RWPE2 (cell line): Measurements from ENCODE around the gene RELL1.

Source experiments
- ATAC-seq: fragments of 200-7000 bp; cut with Tn5 transposase; 3 replicates; pipeline ENCODE4 v1.9.1; 2021; ENCODE audit warnings: low read depth
- DNase-seq: peaks from one replicate; pipeline ENCODE4 v3.0.0-alpha.2; 2020; ENCODE audit warnings: low spot score
- H3K27ac ChIP-seq: fragments of 450-650 bp; 2 replicates; pipeline ENCODE4 v1.5.1; 2017; ENCODE audit warnings: mild to moderate bottlenecking; ENCODE audit not compliant: poor library complexity, severe bottlenecking
- H3K27me3 ChIP-seq: fragments of 250-450 bp; sonication (Bioruptor Pico); 2 replicates; pipeline ENCODE4 v1.5.1; 2021; ENCODE audit warnings: mild to moderate bottlenecking, moderate library complexity; ENCODE audit not compliant: insufficient read depth, poor library complexity, severe bottlenecking
- H3K36me3 ChIP-seq: fragments of 250-450 bp; sonication (Bioruptor Pico); 2 replicates; pipeline ENCODE4 v1.5.1; 2020; ENCODE audit warnings: low read depth, mild to moderate bottlenecking, moderate library complexity
- H3K4me1 ChIP-seq: fragments of 250-450 bp; sonication (Bioruptor Pico); 2 replicates; pipeline ENCODE4 v1.5.1; 2021; ENCODE audit warnings: mild to moderate bottlenecking, moderate library complexity; ENCODE audit not compliant: insufficient read depth, poor library complexity, severe bottlenecking
- H3K4me3 ChIP-seq: fragments of 250-450 bp; sonication (Bioruptor Pico); 2 replicates; pipeline ENCODE4 v1.5.1; 2021; ENCODE audit warnings: mild to moderate bottlenecking, moderate library complexity; ENCODE audit not compliant: severe bottlenecking
- H3K9me3 ChIP-seq: fragments of 250-450 bp; sonication (Bioruptor Pico); 2 replicates; pipeline ENCODE4 v1.5.1; 2021; ENCODE audit warnings: mild to moderate bottlenecking, moderate library complexity; ENCODE audit not compliant: severe bottlenecking
- TF ChIP-seq, protein P1 (sequence below): fragments of 450-650 bp; IDR thresholded peaks from one replicate; pipeline ENCODE4 v1.5.1; 2017; ENCODE audit warnings: mild to moderate bottlenecking, moderate library complexity; ENCODE audit not compliant: poor library complexity, severe bottlenecking

The RELL1 gene

DNA sequence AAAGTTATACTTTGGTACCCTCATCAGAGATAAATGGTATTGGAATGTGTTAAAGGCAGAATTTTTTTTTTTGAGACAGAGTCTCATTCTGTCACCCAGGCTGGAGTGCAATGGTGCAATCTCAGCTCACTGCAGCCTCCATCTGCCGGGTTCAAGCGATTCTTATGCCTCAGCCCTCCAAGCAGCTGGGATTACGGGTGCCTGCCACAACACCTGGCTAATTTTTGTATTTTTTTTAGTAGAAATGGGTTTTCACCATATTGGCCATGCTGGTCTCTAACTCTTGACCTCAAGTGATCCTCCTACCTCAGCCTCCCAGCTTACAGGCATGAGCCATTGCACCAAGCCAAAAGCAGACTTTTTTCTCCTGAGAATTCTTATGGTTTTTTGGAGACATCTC is 11.4 kb upstream of the RELL1 start:
- TF ChIP-seq, protein P1, sequence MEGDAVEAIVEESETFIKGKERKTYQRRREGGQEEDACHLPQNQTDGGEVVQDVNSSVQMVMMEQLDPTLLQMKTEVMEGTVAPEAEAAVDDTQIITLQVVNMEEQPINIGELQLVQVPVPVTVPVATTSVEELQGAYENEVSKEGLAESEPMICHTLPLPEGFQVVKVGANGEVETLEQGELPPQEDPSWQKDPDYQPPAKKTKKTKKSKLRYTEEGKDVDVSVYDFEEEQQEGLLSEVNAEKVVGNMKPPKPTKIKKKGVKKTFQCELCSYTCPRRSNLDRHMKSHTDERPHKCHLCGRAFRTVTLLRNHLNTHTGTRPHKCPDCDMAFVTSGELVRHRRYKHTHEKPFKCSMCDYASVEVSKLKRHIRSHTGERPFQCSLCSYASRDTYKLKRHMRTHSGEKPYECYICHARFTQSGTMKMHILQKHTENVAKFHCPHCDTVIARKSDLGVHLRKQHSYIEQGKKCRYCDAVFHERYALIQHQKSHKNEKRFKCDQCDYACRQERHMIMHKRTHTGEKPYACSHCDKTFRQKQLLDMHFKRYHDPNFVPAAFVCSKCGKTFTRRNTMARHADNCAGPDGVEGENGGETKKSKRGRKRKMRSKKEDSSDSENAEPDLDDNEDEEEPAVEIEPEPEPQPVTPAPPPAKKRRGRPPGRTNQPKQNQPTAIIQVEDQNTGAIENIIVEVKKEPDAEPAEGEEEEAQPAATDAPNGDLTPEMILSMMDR, result no peak
- DNase-seq (no peak), ATAC-seq (no peak)
- Histone ChIP-seq H3K27me3 (no peaks in the 10 kb centered on the region), H3K36me3 (no peaks in the 10 kb centered on the region), H3K9me3 (no peaks in the 10 kb centered on the region), H3K4me3 (no peak overlapping the region), H3K4me1 (peaks cover 8% of the 10 kb centered on the region), H3K27ac (no peak overlapping the region)

DNA sequence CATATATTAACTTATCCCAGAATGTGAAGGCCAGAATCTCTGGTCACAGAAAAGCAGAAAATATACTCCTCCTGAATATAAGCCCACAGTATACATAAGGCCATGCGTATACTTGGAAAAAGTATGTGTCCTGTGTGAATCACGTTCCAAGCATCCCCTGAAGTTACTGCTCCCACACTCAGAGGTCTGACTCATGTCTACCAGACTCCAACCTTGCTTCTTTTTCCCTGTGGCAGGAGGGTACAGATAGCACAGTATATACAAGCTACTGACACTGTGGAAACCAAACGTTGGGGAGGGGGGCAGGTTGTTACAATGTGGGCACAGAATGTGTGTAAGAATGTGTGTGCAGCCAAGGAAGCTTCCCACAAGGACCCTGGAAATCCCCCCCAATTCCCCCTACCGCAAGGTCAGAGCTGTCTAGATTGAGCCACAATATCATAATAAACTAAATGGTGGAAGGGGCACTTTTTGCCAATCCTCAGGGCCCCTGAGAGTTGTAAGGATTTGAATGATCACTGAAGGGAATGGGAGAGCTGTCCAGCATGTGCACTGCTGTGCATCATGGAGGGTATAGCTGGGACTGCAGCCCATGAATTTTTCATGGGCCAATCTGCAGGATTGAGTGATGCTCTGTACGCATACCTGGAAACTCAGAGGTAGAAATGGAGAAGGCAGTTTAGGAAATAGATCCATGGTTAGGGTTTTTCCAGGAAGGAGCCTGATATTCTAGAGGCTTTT is 7.4 kb upstream of the RELL1 start:
- no peak overlapping the region for H3K4me3 ChIP-seq
- ATAC-seq, result peak; percentile 100
- TF ChIP-seq, protein P1, result no peak
- peak overlapping the region; percentile 45 for H3K27ac ChIP-seq
- no peak for DNase-seq
- no peaks in the 10 kb centered on the region for H3K27me3 ChIP-seq
- H3K36me3 ChIP-seq, result no peaks in the 10 kb centered on the region
- no peaks in the 10 kb centered on the region for H3K9me3 ChIP-seq
- peaks cover 8% of the 10 kb centered on the region for H3K4me1 ChIP-seq

- TF ChIP-seq, protein P1, result no peak
- H3K4me1 ChIP-seq, result peaks cover 8% of the 10 kb centered on the region
- H3K27ac ChIP-seq, result peak overlapping the region; percentile 45
- H3K27me3 ChIP-seq, result no peaks in the 10 kb centered on the region
- ATAC-seq (no peak), DNase-seq (no peak)
- no peak overlapping the region for H3K4me3 ChIP-seq
- no peaks in the 10 kb centered on the region for H3K9me3 ChIP-seq
- no peaks in the 10 kb centered on the region for H3K36me3 ChIP-seq
Observed at GRCh38 chr4:37693030-37693429, 6.9 kb upstream of the RELL1 start.

GRCh38 chr4:37690976-37691375 is 4.8 kb upstream of the RELL1 start:
- TF ChIP-seq, protein P1, result no peak
- no peak overlapping the region for H3K27ac ChIP-seq
- H3K27me3 ChIP-seq, result no peaks in the 10 kb centered on the region
- H3K4me1 ChIP-seq, result peaks cover 8% of the 10 kb centered on the region
- no peak overlapping the region for H3K4me3 ChIP-seq
- no peak for DNase-seq
- H3K36me3 ChIP-seq, result no peaks in the 10 kb centered on the region
- ATAC-seq, result no peak
- H3K9me3 ChIP-seq, result no peaks in the 10 kb centered on the region
